Stimulated activated CD4-positive, alpha-beta T cell treated with anti-CD3 and anti-CD28 coated beads, Interleukin-15, amount 100 ng/mL, for 48 hours (primary cell): ENCODE results near the gene UBA5.

ENCODE experiments used
- DNase-seq, 2 donors: peaks; one replicate each; pipeline ENCODE4 v3.0.0-alpha.2; 2020; ENCODE audit warnings: low read depth in 2 of 2

The UBA5 gene

DNA sequence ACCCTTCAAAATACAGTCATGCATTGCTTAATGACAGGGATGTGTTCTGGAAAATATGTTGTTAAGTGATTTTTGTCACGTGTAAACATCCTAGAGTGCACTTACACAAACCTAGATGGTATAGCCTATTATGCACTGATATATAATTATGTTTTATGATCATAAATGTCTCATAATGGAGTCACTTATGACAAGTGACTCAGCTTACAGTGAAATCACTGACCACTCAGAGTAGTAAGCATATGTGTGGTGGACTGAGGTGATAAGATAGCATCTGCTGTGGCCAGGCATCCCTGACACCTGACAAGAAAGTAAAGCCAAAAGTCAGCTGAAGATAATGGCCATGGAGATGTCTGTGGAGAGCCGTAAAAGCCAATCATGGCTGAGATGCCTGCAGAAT lies 5.9 kb upstream of the UBA5 start:
- DNase-seq: no peak

DNA sequence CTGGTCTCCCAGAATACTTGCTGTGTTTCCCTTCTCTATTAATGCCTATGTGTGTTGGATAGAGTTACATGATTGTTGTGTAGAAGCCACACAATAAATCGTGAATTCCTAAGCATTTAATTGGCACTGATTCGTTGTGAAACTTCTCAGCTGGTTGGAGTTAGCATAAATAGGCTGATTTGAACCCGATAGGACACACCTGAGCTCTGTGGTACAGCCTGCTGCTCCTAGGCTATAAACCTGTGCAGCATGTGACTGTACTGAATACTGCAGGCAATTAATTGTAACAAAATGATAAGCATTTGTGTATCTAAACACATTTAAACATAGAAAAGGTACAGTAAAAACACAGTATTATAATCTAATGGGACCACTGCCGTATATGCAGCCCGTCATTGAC lies 5.4 kb upstream of the UBA5 start:
- no peak for DNase-seq

DNA sequence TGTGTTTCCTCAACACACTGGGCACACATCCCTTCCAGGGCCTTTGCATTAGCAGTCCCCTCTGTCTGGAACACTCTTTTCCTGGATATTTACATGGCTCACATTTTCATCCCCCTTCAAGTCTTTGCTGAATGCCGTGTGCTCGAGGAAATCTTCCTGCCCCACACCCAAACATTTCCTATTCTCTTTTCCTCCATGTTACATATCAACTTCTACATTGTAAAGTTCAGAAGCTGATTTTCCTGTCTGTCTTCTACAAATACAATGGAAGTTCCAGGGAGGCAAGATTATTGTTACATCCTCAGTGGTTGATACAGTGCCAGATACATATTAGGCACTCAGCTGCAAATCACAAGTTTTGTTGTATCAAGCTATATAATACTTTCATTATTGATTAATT lies 4.7 kb upstream of the UBA5 start:
- no peak for DNase-seq

DNA sequence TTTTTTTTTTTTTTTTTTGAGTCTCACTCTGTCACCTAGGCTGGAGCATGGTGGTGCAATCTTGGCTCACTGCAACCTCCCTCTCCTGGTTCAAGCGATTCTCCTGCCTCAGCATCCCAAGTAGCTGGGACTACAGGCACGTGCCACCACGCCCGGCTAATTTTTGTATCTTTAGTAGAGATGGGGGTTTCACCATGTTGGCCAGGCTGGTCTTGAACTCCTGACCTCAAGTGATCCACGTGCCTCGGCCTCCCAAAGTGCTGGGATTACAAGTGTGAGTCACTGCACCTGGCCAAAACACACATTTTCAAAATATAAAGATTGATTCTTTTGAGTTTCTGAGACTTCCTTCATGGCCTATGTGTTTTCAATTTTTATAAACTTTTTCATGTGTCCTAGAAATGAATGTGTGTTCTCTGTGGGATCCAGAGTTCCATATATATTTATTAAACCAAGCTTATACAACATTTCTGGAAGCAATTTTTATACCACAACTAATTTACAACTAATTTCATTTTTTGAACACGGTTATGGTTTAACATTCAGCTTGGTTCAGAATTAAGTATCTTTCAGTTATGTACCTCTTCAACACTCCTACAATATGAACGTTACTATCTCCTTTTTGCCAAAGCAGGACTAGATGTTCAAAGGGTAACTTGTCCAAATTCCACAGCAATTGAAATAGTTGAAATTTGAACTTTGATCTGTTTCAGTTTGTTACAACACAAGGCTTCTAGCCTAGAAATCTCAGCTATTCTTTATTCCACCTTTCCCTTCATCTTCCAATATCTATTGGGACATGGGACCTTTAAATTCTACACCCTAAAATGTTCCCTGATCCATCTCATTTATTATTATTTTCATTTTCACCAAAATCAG lies 2.0 kb upstream of the UBA5 start:
- DNase-seq: no peak

DNA sequence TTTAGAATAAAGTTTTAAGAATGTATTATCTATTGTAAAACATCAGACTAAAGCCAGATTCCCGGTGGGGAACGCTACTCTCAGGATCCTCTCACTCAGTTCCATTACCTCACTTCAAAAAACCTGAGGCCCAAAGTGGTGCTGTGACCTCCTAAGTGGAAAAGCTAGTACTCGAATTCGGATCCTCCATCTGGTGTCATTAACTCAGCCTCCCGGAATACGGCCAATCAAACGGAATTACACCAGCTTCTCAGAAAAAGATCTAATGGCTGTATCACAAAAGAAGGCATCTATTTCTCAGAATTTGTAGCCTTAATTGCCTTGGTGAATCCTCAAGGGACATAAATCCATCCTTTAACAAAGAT lies 1.1 kb upstream of the UBA5 start:
- DNase-seq: no peak

DNA sequence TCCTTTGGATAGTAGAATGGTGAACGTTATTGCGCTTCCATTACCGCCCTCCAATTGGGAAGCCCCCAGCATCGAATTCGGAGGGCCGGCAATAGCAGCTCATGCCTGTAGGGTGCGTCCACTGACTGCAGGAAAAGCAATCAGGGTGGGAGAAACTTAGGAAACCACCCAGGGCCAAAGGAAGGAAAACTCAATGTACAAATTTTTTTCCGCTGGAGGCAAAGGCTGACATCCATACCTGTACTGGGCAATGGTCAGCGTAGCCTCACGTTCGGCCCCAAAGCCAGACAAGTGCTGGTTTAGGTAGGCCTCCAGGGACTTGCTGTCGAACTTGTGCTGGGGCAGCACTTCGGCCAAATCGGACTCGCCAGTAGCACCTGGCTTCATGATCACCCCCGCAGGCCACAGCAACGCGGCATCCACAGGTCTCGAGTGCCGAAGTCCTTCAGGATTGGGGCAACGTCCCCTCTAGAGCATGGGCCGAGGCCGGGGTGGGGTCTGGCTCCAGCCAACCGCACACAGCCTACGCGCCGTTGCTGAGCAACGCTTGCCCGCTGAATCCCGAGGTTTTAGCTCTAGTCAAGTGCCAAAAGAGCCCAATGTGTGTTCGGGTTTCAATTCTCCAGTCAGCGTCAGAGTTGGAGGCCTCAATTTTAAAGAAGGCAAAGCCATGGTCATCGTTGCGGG lies 621 bp upstream of the UBA5 start, which contains the start of gene ACAD11:
Gene ACAD11, minus strand, starts transcription at position 445 of the 687 bp plus-strand sequence. Its CDS starts 58 bp downstream, at position 387.
- peak; percentile 6 to 15 for DNase-seq

DNA sequence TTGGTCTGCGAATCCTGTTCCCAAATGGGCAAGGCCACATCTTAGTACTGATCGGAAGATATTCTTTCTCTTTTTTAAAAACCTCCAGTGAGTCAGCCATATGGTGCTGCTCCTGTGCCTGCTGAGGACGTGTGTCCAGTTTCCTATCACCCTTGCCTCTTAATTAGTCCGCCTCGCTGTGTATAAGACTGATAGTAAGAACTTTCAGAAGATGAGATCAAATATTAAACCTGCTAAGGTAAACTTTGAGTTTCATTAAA lies 612 bp downstream of the UBA5 start:
- DNase-seq: peak in 1 of 2 donors; percentile 1

DNA sequence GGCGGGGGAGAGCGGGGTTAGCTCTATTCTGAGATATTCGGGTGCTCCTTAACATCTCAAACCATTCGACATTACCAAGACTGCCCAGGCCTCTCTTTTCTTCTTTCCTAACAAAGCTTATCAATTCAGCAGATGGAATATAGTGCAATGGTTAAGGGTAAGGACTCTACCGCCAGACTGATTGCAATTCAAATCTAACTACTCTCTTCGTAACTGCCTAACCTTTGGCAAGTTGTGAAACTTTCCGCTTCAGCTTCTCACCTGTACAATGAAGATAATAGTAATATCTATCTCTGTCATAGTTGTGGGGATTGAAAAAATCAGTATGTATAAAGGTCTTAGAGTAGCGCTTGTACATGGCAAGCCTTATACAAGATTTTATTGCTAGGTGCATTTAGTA lies 972 bp downstream of the UBA5 start:
- DNase-seq: no peak

DNA sequence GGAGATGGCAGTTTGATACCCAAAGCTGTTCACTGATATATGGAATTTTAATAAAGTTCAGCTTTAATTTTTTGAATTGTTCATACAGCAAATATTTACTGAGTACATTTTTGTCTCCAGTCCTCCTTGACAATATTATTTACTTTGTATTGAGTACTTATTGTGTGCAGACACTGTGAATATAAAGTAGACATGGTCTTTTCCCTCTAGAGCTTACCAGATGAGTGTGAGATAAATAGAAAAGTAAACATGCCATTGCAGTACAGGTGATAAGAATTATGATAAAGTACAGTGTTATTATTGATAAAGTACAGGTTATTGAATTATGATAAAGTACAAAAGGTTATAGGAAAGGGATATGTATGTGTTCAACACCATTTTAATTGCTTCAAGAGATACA lies 2.1 kb downstream of the UBA5 start:
- DNase-seq: no peak

DNA sequence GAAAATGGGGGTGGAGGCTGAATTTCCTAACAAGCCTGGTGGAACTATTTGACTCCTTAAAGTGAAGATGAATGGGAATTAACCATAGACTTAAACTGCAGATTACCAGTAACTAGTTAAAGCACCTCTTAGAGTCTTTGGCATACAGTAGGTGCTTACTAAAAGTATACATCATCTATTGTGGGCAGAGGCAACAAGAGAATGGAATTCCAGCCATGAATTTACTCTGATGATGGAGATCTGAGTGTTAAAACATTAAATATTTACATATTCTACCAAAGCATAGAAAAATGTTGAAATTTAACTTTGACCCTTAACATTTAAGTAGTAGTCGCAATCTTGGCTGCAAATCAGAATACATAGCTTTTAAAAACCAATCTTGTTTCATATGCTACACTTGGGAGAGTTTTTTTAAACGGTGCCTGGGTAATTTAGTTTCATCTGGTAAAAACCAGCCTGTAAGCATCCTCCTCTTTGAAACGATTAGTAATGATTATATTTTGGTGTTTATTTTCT lies 5.2 kb downstream of the UBA5 start:
- DNase-seq: no peak

DNA sequence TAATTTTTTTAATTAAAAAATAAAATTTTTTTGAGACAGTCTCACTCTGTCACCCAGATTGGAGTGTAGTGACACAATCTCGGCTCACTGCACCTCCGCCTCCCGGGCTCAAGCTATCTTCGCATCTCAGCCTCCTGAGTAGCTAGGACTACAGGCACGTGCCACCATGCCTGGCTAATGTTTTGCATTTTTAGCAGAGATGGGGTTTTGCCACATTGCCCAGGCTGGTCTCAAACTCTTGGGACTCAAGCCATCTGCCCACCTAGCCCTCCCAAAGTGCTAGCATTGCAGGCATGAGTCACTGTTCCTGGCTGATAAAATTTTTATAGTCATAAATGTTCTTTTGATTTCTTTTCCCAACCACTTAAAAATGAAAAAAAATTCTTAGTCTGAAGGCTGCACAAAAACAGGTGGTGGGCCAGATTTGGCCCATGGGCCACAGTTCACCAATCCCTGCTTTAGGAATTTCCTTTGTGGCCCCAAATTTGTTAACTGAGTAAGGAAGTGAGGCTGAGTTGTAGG lies 9.2 kb downstream of the UBA5 start:
- no peak for DNase-seq

DNA sequence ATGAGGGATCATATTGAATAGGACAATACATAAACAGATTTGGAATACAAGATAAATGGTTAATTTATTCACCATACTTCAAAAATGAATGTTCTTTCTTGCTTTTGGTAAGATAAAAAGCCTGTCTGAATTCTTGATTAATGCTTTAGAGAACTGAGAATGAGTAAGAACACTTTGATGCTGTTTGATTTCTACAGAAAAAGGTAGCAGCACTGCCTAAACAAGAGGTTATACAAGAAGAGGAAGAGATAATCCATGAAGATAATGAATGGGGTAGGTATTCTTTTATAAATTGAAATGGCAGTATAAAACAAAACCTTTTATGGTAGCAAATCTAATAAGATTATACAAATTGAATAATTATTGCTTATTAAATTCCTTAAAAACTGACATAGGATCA lies 15.3 kb downstream of the UBA5 start:
- no peak for DNase-seq

DNA sequence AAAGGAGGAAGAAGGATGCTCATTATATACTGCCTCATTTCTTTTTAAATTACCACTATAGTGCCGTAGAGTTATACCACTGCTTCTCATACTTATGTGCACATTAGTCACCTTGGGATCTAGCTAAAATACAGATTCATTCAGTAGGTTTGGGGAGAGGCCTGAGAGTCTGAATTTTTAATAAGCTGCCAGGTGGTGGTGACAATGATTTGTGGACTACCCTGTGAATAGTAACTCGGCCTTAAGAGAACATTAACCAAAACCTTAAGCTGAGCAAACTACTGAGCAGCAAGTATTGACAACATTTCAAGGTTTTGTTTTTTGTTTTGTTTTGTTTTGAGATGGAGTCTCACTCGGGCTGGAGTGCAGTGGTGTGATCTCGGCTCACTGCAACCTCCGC lies 19.8 kb downstream of the UBA5 start:
- DNase-seq: no peak

DNA sequence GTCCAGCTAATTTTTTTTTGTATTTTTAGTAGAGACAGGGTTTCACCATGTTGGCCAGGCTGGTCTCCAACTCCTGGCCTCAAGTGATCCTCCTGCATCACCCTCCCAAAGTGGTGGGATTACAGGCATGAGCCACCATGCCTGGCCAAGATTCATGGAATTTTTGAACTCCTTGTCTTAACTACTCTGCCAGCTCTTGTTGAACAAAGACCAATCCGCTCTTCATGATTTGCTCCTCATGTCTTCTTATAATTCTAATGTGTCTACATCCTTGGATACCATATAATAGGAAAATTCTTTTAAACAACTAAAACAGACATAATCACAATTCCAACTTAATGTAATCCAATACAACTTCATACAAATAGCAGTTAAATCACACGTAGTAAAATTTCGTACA lies 21.3 kb downstream of the UBA5 start:
- DNase-seq: no peak

DNA sequence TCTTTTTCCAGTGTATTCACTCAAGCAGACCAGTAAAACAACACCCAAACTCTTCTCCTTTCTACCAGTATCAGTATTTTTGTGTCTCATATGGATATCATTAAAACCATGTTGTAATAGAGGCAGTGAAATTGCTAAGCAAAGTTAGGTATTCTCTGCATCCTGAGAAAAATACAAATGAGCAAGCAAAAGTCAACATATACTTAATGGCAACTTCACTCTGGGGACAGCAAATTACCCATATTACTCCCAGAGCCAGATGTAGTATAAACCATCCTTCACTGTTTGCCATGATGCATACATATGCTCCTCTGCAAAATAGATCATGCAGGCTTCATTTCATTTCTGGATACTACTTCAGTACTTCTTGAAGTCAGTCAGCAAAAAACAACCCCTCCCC lies 22.1 kb downstream of the UBA5 start:
- no peak for DNase-seq

DNA sequence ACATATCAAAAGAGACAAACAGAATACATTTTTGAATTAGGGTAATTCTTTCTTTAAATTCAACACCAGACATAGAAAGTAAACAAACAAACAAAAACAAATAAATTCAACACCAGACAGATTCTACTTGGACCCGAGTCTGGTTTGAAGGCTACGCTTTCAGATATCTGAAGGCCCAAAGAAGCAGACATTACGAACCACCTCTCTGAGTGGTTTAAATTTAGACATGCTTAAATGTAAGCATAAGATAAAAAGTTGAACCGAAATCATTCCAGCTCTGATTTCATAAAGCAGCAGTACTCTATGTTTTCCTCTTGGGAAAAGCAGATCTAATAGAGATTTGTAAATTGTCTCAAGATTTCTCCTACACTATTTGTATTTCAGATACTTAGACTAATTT lies 29.9 kb downstream of the UBA5 start:
- no peak for DNase-seq

DNA sequence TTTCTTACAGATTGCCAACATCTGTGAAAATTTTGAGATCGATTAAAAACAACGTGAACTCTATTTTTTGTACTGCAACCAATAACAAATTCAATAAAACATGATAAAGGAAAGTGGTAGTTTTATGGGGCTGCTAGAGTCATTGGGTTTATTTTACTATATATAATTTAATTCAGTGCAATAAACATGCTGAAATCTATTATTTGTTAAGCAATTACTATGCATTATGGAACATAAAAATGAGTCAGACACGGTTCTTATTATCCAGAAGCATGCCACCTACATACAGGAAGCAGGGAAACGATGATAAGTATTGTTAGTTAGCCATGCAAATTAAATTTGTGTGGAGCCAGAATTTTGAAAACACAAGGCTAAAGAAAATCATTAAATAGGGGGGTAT lies 34.9 kb downstream of the UBA5 start:
- no peak for DNase-seq

DNA sequence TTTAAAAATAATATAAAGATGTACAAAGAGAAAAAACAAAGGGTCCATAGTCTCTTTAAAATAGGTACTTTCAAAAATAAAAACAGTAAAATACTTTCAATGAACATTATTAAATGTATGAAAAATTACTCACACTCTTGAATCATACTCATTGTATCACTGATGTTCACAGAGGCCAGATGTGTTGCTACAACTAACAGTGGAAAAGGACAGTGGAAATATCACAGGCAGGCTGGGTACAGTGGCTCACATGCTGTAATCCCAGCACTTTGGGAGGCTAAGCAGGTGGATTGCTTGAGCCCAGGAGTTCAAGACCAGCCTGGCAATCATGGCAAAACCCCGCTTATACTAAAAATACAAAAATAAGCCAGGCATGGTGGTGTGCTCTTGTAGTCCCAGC lies 35.3 kb downstream of the UBA5 start:
- no peak for DNase-seq

DNA sequence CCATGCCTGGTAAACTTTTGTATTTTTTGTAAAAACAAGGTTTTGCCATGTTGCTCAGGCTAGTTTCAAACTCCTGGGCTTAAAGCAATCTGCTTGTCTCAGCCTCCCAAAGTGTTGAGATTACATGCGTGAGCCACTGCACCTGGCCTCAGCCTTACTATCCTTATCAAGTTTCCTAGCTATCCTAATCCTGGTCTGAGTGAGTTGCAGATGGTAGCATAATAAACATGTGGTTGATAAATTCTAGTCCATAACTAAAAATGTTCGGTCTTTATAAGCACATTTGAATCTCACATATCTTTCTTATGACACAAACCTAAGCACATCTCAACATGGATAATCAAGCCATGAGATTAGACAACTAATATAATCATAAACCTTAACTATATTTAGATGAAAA lies 43.6 kb downstream of the UBA5 start:
- DNase-seq: no peak

DNA sequence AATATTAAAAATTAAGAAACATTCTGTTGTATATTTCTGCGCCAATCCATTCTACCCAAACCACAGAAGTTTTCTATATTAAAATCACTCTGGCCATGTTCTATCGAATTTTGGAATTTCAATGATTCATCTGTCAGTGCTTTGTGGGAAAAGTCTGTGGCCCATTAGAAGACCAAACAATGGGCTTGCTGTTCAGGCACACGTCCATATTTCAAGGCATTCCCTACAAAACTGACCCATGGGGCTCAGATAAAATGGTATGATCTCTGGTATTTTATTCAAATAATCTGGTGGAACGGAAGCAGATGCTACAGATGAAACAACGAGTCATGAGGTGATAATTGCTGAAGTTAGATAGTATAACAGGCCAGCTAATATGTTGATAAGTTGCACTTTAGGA lies 49.6 kb downstream of the UBA5 start:
- DNase-seq: no peak

DNA sequence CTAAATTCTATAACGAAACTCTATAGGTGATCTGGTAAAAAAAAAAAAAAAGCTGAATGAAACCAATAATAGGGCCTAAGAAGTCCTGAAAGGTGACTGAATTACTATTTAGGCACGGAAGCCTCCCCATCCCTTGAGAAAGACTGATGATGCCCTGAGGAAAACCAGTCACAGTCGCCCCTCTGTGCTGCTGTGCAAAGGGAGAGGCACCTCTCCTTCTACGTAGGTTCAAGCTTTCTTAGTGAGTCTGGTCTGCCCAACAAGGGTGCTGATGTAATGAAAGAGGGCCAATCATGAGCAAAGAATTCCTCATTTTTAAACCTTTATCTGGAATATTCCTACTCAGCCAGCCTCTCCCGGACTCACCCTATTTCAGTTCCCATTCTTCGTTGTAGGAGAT lies 50.2 kb downstream of the UBA5 start:
- no peak for DNase-seq

DNA sequence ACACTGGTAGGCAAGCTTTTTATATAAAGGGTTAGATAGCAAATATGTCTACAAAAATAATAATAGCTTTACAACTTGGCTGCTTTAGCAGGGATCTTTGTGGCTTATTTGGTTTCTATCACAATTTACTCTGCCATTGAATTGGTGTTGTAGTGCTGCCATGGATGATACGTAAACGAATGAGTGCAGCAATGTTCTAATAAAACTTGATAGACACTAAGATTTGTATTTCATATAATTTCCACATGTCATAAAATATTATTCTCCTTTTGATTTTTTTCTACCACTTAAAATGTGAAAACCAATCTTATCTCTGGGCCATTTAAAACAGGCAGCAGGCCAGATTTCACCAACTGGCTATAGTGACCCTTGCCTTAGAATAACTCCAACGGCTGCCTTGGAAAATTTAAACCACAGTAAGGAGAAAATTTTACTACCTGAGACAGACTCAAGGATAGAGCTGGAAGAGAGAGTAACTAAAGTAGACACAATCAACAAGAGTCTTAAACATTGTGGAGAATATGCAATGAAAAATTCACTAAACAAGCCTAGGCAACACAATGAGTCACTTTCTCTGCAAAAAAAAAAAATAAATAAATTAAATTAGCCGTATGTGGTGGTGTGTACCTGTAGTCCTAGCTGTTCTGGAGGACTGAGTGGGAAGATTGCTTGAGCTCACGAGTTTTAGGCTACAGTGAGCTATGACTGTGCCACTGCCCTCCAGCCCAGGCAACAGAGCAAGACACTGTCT lies 54.0 kb downstream of the UBA5 start:
- DNase-seq: no peak

DNA sequence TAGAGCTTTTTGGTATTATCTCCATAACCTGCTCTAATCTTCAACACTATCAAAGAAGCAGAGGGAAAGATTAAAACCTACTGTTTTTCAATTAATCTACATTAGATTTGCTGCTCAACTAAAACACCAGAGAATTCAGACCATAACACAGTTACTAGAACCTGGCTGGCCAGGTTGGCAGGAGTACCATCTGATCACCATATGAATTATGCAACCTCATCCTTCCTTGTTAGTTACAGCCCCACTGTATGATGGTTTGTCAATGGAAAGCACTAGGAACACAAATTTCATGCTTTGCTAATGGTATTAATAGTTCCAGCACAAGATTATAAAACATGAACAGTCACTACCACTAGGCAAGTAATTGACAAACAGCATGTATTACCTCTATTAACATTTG lies 56.2 kb downstream of the UBA5 start:
- no peak for DNase-seq
